Measurements from ENCODE around the gene CRIP2. TPM values are rescaled to one million over a fixed set of nuclear protein-coding genes. Genes with fewer than 3 reads are reported as not detected.

Gene CRIP2
- total RNA-seq, 2 experiments from 2014 or later: 2.7 to 2.8 TPM

GRCh38 chr14:105455766-105456660 is 18.6 kb upstream of the CRIP2 start:
- no peak for DNase-seq
- H3K4me3 Mint-ChIP-seq: no peak overlapping the region
- no peak overlapping the region for H3K27ac Mint-ChIP-seq
- no peaks in the 10 kb centered on the region for H3K9me3 Mint-ChIP-seq
- intact Hi-C loops (cut with micrococcal nuclease): no loop called here
- ChIA-PET POLR2A (no interaction called here), CTCF (interaction anchor here (3.2 kb wide), 1 partner anchor 34 kb away, joined by 13 read pairs; no protein-coding TSS in a partner anchor)
- H3K36me3 Mint-ChIP-seq: peaks cover 16% of the 10 kb centered on the region
- H3K4me1 Mint-ChIP-seq (ENCODE audit: low read depth): no peaks in the 10 kb centered on the region
- no peaks in the 10 kb centered on the region for H3K27me3 Mint-ChIP-seq

DNA sequence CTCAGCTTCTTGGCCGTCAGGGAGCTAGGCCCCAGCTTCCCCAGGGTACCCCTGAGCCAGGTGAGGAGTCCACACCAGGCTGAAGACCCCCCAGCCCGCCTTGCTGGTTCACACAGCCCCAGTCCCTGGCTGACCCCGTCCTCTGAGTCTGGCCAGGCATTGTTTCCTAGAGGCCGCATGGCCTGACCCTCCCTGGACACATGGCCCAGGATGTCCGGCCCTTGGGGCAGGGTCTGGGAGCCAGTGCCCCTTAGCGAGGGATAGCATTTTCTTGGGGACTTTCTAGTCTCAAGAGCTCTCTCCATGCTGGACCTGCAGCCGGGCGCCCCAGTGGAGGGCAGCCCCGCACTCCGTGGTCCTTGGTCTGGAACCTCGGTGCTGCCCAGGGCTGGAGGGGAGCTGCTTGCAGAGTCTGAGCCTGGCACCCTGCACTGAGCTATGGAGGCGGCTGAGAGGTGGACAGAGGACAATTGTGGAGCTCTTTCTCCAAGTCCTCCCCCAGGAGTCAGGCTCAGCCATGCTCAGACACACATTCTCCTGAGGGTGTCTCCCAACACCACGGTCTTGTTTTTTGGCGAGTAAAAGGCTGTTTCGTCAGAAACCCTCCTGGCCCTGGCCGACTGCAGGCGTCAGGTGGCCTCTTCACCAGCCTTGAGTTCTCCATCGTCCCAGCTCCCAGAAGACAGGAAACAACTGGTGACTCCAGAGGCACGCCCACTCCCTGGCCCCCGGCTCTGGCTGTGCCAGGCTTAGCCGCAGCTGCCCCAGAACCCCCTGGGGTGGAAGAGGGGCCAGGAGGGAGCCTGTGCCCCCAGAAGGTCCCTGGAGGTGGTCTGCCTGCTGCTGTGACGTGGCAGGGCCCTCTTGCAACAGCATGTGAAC is 17.6 kb upstream of the CRIP2 start:
- ChIA-PET POLR2A (no interaction called here), CTCF (interaction anchor here (0.6 kb wide), 1 partner anchor 688 kb away, joined by 3 read pairs; no protein-coding TSS in a partner anchor)
- H3K27me3 Mint-ChIP-seq: no peaks in the 10 kb centered on the region
- H3K4me3 Mint-ChIP-seq: no peak overlapping the region
- intact Hi-C loops (cut with micrococcal nuclease): no loop called here
- H3K9me3 Mint-ChIP-seq: no peaks in the 10 kb centered on the region
- no peak for DNase-seq
- H3K4me1 Mint-ChIP-seq (ENCODE audit: low read depth): no peaks in the 10 kb centered on the region
- peaks cover 17% of the 10 kb centered on the region for H3K36me3 Mint-ChIP-seq
- H3K27ac Mint-ChIP-seq: no peak overlapping the region

DNA sequence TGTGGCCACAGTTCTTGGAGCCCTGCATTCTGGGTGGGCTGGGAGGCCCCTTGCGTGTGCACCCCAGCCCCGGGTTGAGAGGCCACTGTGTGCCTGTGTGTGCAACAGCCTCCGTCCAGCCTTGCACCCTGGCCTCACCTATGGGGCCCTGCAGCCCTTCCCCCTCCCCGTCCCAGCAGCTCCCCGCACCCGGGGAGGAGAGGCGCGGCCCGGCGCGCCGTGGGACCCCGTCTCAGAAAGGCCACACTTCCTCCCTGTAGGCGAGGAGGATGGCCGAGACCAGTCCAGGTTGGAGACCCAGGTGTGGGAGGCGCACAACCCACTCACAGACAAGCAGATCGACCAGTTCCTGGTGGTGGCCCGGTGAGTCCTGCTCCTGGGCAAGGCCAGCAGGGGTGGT is 16.6 kb upstream of the CRIP2 start:
- no peak overlapping the region for H3K27ac Mint-ChIP-seq
- no peak for DNase-seq
- no peaks in the 10 kb centered on the region for H3K4me1 Mint-ChIP-seq (ENCODE audit: low read depth)
- no peaks in the 10 kb centered on the region for H3K9me3 Mint-ChIP-seq
- POLR2A ChIA-PET: no interaction called here
- no peaks in the 10 kb centered on the region for H3K27me3 Mint-ChIP-seq
- CTCF ChIA-PET: interaction anchor here (0.6 kb wide), 1 partner anchor 689 kb away, joined by 3 read pairs; no protein-coding TSS in a partner anchor
- H3K36me3 Mint-ChIP-seq: peaks cover 13% of the 10 kb centered on the region
- H3K4me3 Mint-ChIP-seq: no peak overlapping the region
- intact Hi-C loops (cut with micrococcal nuclease): no loop called here

DNA sequence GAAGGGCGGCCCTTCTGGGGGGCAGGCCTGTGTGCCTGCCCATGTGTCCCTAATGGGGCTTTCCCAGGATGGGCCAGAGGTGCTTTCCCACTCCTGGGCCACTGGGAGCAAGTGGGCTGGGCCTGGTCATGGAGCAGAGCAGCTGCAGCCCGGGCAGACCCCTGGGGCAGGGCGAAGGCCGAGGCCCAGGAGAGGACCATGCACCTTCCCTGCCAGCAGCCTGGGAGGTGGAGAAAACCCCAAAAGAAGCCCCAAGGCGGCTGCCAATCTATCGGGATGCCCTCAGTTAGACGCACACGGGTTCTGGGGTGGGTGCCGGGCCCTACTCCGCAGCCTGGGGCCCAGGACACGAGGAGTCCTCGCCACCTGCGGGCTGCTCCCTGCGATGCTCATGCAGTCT is 16.1 kb upstream of the CRIP2 start:
- Mint-ChIP-seq H3K4me1 (ENCODE audit: low read depth) (no peaks in the 10 kb centered on the region), H3K36me3 (peaks cover 16% of the 10 kb centered on the region), H3K27ac (no peak overlapping the region), H3K4me3 (no peak overlapping the region), H3K27me3 (no peaks in the 10 kb centered on the region), H3K9me3 (no peaks in the 10 kb centered on the region)
- CTCF ChIA-PET: no interaction called here
- intact Hi-C loops (cut with micrococcal nuclease): no loop called here
- DNase-seq: no peak
- POLR2A ChIA-PET: no interaction called here

DNA sequence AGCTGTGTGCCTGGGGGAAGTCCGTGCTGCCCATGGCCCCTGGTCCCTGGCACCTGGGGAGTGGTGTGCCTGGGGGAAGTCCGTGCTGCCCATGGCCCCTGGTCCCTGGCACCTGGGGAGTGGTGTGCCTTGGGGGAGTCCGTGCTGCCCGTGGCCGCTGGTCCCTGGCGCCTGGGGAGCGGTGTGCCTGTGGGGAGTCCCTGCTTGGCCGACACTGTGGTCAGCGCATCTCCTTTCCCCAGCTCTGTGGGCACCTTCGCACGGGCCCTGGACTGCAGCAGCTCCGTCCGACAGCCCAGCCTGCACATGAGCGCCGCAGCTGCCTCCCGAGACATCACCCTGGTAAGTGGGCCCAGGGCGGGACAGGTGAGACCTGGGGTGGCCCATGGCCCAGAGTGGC is 14.5 kb upstream of the CRIP2 start:
- no peak overlapping the region for H3K27ac Mint-ChIP-seq
- H3K36me3 Mint-ChIP-seq: peaks cover 17% of the 10 kb centered on the region
- no peaks in the 10 kb centered on the region for H3K9me3 Mint-ChIP-seq
- POLR2A ChIA-PET: no interaction called here
- intact Hi-C loops (cut with micrococcal nuclease): no loop called here
- CTCF ChIA-PET: no interaction called here
- H3K4me3 Mint-ChIP-seq: no peak overlapping the region
- no peaks in the 10 kb centered on the region for H3K4me1 Mint-ChIP-seq (ENCODE audit: low read depth)
- H3K27me3 Mint-ChIP-seq: no peaks in the 10 kb centered on the region
- DNase-seq: no peak

DNA sequence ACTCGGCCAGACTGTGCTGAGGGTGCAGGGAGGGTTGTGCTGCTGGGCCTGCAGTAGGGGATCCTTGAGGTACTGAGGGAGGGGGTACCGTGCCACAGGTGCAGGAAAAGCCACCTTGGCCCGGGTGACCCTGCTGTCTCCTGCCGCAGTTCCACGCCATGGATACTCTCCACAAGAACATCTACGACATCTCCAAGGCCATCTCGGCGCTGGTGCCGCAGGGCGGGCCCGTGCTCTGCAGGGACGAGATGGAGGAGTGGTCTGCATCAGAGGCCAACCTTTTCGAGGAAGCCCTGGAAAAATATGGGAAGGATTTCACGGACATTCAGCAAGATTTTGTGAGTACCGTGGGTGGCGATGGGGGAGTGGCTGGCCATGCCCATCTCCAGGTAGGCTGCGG is 14.0 kb upstream of the CRIP2 start:
- peaks cover 15% of the 10 kb centered on the region for H3K36me3 Mint-ChIP-seq
- intact Hi-C loops (cut with micrococcal nuclease): no loop called here
- no peaks in the 10 kb centered on the region for H3K27me3 Mint-ChIP-seq
- CTCF ChIA-PET: no interaction called here
- no peak overlapping the region for H3K4me3 Mint-ChIP-seq
- H3K4me1 Mint-ChIP-seq (ENCODE audit: low read depth): no peaks in the 10 kb centered on the region
- H3K9me3 Mint-ChIP-seq: no peaks in the 10 kb centered on the region
- no peak overlapping the region for H3K27ac Mint-ChIP-seq
- DNase-seq: no peak
- POLR2A ChIA-PET: no interaction called here

- Mint-ChIP-seq H3K36me3 (peaks cover 13% of the 10 kb centered on the region), H3K9me3 (no peaks in the 10 kb centered on the region), H3K27me3 (no peaks in the 10 kb centered on the region), H3K27ac (no peak overlapping the region), H3K4me1 (ENCODE audit: low read depth) (no peaks in the 10 kb centered on the region), H3K4me3 (no peak overlapping the region)
- POLR2A ChIA-PET: no interaction called here
- CTCF ChIA-PET: no interaction called here
- DNase-seq: no peak
- intact Hi-C loops (cut with micrococcal nuclease): no loop called here
These were observed 12.7 kb upstream of the CRIP2 start for GRCh38 chr14:105461903-105462302.

- intact Hi-C loops (cut with micrococcal nuclease): no loop called here
- ChIA-PET POLR2A (no interaction called here), CTCF (no interaction called here)
- no peaks in the 10 kb centered on the region for H3K4me1 Mint-ChIP-seq (ENCODE audit: low read depth)
- no peaks in the 10 kb centered on the region for H3K9me3 Mint-ChIP-seq
- DNase-seq: no peak
- H3K27ac Mint-ChIP-seq: no peak overlapping the region
- H3K36me3 Mint-ChIP-seq: peaks cover 13% of the 10 kb centered on the region
- H3K4me3 Mint-ChIP-seq: no peak overlapping the region
- H3K27me3 Mint-ChIP-seq: no peaks in the 10 kb centered on the region
These were observed 10.1 kb upstream of the CRIP2 start for GRCh38 chr14:105464501-105464900.

- Mint-ChIP-seq H3K9me3 (no peaks in the 10 kb centered on the region), H3K4me3 (no peak overlapping the region), H3K27ac (no peak overlapping the region), H3K27me3 (no peaks in the 10 kb centered on the region), H3K4me1 (ENCODE audit: low read depth) (no peaks in the 10 kb centered on the region), H3K36me3 (peaks cover 13% of the 10 kb centered on the region)
- intact Hi-C loops (cut with micrococcal nuclease): no loop called here
- ChIA-PET CTCF (no interaction called here), POLR2A (no interaction called here)
- no peak for DNase-seq
These were observed 9.2 kb upstream of the CRIP2 start for GRCh38 chr14:105465209-105466031.

GRCh38 chr14:105466531-105467248 is 7.9 kb upstream of the CRIP2 start:
- intact Hi-C loops (cut with micrococcal nuclease): no loop called here
- Mint-ChIP-seq H3K4me1 (ENCODE audit: low read depth) (no peaks in the 10 kb centered on the region), H3K4me3 (no peak overlapping the region), H3K27ac (no peak overlapping the region), H3K9me3 (no peaks in the 10 kb centered on the region), H3K36me3 (peaks cover 10% of the 10 kb centered on the region), H3K27me3 (no peaks in the 10 kb centered on the region)
- ChIA-PET CTCF (no interaction called here), POLR2A (no interaction called here)
- DNase-seq: no peak

- Mint-ChIP-seq H3K27me3 (no peaks in the 10 kb centered on the region), H3K36me3 (peaks cover 9% of the 10 kb centered on the region), H3K27ac (no peak overlapping the region), H3K4me1 (ENCODE audit: low read depth) (no peaks in the 10 kb centered on the region), H3K4me3 (no peak overlapping the region), H3K9me3 (no peaks in the 10 kb centered on the region)
- DNase-seq: no peak
- intact Hi-C loops (cut with micrococcal nuclease): no loop called here
- ChIA-PET POLR2A (no interaction called here), CTCF (interaction anchor here (0.9 to 5.2 kb wide), 2 partner anchors 13 to 23 kb away, joined by 4 to 23 read pairs; partner anchors contain the start of gene TEDC1)
These were observed 7.2 kb upstream of the CRIP2 start for GRCh38 chr14:105467249-105467941.
